IMR-90 (cell line): ENCODE data around the gene SESN2. TPM values are rescaled to one million over a fixed set of nuclear protein-coding genes. Genes with fewer than 3 reads are reported as not detected.

Experiments
- ATAC-seq: fragments of 200-7000 bp; cut with Tn5 transposase; 2 replicates; pipeline ENCODE4 v1.9.1; 2020; ENCODE audit warnings: low read depth, mild to moderate bottlenecking, moderate library complexity
- BruUV-seq: library from RNA; stranded (reverse); fragments of 400-500 nt; replicated peaks from 2 replicates; lab custom pipeline; 2021; lab: Mats Ljungman, UMichigan
- CTCF ChIA-PET: fragments of 300-600 bp; formaldehyde crosslinking; extraction: SDS; loops from one replicate; lab custom pipeline; 2021; ENCODE audit warnings: antibody characterized with exemption; lab: Yijun Ruan, JAX
- POLR2A ChIA-PET: fragments of 300-600 bp; sonication (Branson Sonifier 250); formaldehyde crosslinking; loops from one replicate; lab custom pipeline; 2022; ENCODE audit warnings: antibody characterized with exemption; ENCODE audit not compliant: unreplicated experiment; lab: Charles Lee
- DNase-seq: peaks from one replicate; pipeline ENCODE4 v3.0.0; 2013
- H2AFZ ChIP-seq: replicated peaks from 2 replicates; pipeline ENCODE3; 2013; ENCODE audit warnings: low read length, mild to moderate bottlenecking; ENCODE audit not compliant: poor library complexity
- H2AK5ac ChIP-seq: 2 replicates; pipeline ENCODE4 v1.6.1; 2013; ENCODE audit warnings: low read depth, low read length, inconsistent platforms
- H2AK9ac ChIP-seq: replicated peaks from 2 replicates; pipeline ENCODE3; 2013; ENCODE audit warnings: mild to moderate bottlenecking, low read depth, low read length, moderate library complexity; ENCODE audit not compliant: poor library complexity
- H2BK120ac ChIP-seq: 2 replicates; pipeline ENCODE4 v1.6.1; 2013; ENCODE audit warnings: low read depth, low read length, inconsistent platforms
- H2BK15ac ChIP-seq: 3 replicates; pipeline ENCODE4 v1.6.1; 2013; ENCODE audit warnings: low read depth, low read length, inconsistent platforms
- H2BK20ac ChIP-seq: 2 replicates; pipeline ENCODE4 v1.6.1; 2013; ENCODE audit warnings: low read depth, mild to moderate bottlenecking, inconsistent platforms, low read length, moderate library complexity
- H2BK5ac ChIP-seq: 2 replicates; pipeline ENCODE4 v1.6.1; 2013; ENCODE audit warnings: mild to moderate bottlenecking, low read depth, low read length, inconsistent platforms; ENCODE audit not compliant: poor library complexity, severe bottlenecking
- H3K14ac ChIP-seq: replicated peaks from 2 replicates; pipeline ENCODE4 v1.6.1; 2013; ENCODE audit warnings: low read depth, low read length, inconsistent platforms
- H3K18ac ChIP-seq: 2 replicates; pipeline ENCODE4 v1.6.1; 2013; ENCODE audit warnings: low read depth, low read length, control low read depth
- H3K23ac ChIP-seq: 2 replicates; pipeline ENCODE4 v1.6.1; 2013; ENCODE audit warnings: low read depth, low read length, inconsistent platforms
- H3K27ac ChIP-seq: 2 replicates; pipeline ENCODE4 v1.5.1; 2013; ENCODE audit warnings: mild to moderate bottlenecking, control low read depth, low read length; ENCODE audit not compliant: insufficient read depth
- H3K27me3 ChIP-seq: 2 replicates; pipeline ENCODE4 v1.6.1; 2013; ENCODE audit warnings: low read length; ENCODE audit not compliant: control insufficient read depth, insufficient read depth
- H3K36me3 ChIP-seq: 2 replicates; pipeline ENCODE4 v1.6.1; 2013; ENCODE audit warnings: low read length, mixed read lengths; ENCODE audit not compliant: control insufficient read depth, insufficient read depth
- H3K4ac ChIP-seq: 2 replicates; pipeline ENCODE4 v1.6.1; 2013; ENCODE audit warnings: low read depth, low read length, inconsistent platforms
- H3K4me1 ChIP-seq: 2 replicates; pipeline ENCODE4 v1.6.1; 2013; ENCODE audit warnings: low read length, mixed read lengths; ENCODE audit not compliant: control insufficient read depth, insufficient read depth
- H3K4me2 ChIP-seq: 2 replicates; pipeline ENCODE4 v1.6.1; 2013; ENCODE audit warnings: low read depth, mild to moderate bottlenecking, control low read depth, low read length, moderate library complexity
- H3K4me3 ChIP-seq: 2 replicates; pipeline ENCODE4 v1.5.1; 2013; ENCODE audit warnings: low read depth, mild to moderate bottlenecking, control low read depth, low read length, moderate library complexity; ENCODE audit not compliant: insufficient read depth
- H3K56ac ChIP-seq: 2 replicates; pipeline ENCODE4 v1.6.1; 2013; ENCODE audit warnings: low read length, inconsistent platforms; ENCODE audit not compliant: insufficient read depth; ENCODE audit errors: extremely low read depth
- H3K79me1 ChIP-seq, 2 experiments: 2 replicates each; pipeline ENCODE4 v1.6.1; 2013; ENCODE audit warnings: low read length in 2 of 2, inconsistent platforms in 1 of 2, low read depth in 1 of 2
- H3K9ac ChIP-seq: 2 replicates; pipeline ENCODE4 v1.6.1; 2013; ENCODE audit warnings: low read depth, low read length, control low read depth
- H3K9me1 ChIP-seq: 2 replicates; pipeline ENCODE4 v1.6.1; 2013; ENCODE audit warnings: low read length, inconsistent platforms; ENCODE audit not compliant: insufficient read depth
- H3K9me3 ChIP-seq: 2 replicates; pipeline ENCODE4 v1.6.1; 2013; ENCODE audit warnings: low read length; ENCODE audit not compliant: control insufficient read depth, insufficient read depth
- H4K20me1 ChIP-seq: 2 replicates; pipeline ENCODE4 v1.6.1; 2013; ENCODE audit warnings: low read length, inconsistent platforms; ENCODE audit not compliant: insufficient read depth
- H4K5ac ChIP-seq: 2 replicates; pipeline ENCODE4 v1.6.1; 2013; ENCODE audit warnings: mild to moderate bottlenecking, low read depth, low read length, control low read depth
- H4K8ac ChIP-seq, 2 experiments: 2 replicates each; pipeline ENCODE4 v1.6.1; 2013; ENCODE audit warnings: low read depth in 2 of 2, low read length in 2 of 2, control low read depth in 1 of 2, inconsistent platforms in 1 of 2
- H4K91ac ChIP-seq: 2 replicates; pipeline ENCODE4 v1.6.1; 2013; ENCODE audit warnings: low read depth, low read length, inconsistent platforms; ENCODE audit not compliant: insufficient read depth
- CEBPB ChIP-seq: IDR thresholded peaks from 2 replicates; pipeline ENCODE4 v1.6.1; 2012; ENCODE audit warnings: low read depth, low read length, improper control_type of control experiment
- RAD21 ChIP-seq: IDR thresholded peaks from 2 replicates; pipeline ENCODE4 v1.6.1; 2012; ENCODE audit warnings: low read length, improper control_type of control experiment
- WGBS, 2 experiments: methylation state at CpG; one replicate each; pipeline versions ENCODE4 v1.1.5 to v1.1.7; 2013; ENCODE audit warnings: missing lambda C conversion rate in 2 of 2; ENCODE audit not compliant: insufficient read length in 1 of 2; ENCODE audit errors: extremely low coverage in 2 of 2; 5-methylcytosine and 5-hydroxymethylcytosine counted together
- dilution Hi-C: fragments of 300-500 bp; cut with HindIII; formaldehyde crosslinking; loops from one replicate; pipeline ENCODE4 v1.14.3; 2018; ENCODE audit warnings: low sequenced_read_pairs; ENCODE audit not compliant: unreplicated experiment
- in situ Hi-C: fragments of 300-500 bp; cut with MboI; formaldehyde crosslinking; loops from 3 replicates; pipeline ENCODE4 v1.14.3; 2019; ENCODE audit warnings: low sequenced_read_pairs, inconsistent platforms, mixed read lengths
- intact Hi-C: fragments of 100-400 bp; cut with micrococcal nuclease; formaldehyde crosslinking; loops from 2 replicates; pipeline ENCODE4 v1.10.0; 2022
- polyA plus RNA-seq, 3 experiments: library from polyadenylated mRNA; depleted of rRNA; stranded (reverse); fragments of >200 nt; gene quantifications; 2 replicates each; pipeline ENCODE4 v1.2.3, GENCODE V29; 2012; ENCODE audit warnings: low replicate concordance in 1 of 3
- total RNA-seq: library from RNA; depleted of rRNA; stranded (reverse); fragments of >200 nt; gene quantifications from 2 replicates; pipeline ENCODE4 v1.2.3, GENCODE V29; 2012
- TF ChIP-seq, protein P1 (sequence below): fragments of 150-350 bp; IDR thresholded peaks from 2 replicates; pipeline ENCODE4 v1.6.1; 2017; ENCODE audit warnings: mild to moderate bottlenecking, antibody characterized with exemption, low read length, low read depth

The SESN2 gene
- total and polyA plus RNA-seq, 2 of the 4 experiments (the other 2 are of a cell fraction) = 10.2 to 20.9 TPM

DNA sequence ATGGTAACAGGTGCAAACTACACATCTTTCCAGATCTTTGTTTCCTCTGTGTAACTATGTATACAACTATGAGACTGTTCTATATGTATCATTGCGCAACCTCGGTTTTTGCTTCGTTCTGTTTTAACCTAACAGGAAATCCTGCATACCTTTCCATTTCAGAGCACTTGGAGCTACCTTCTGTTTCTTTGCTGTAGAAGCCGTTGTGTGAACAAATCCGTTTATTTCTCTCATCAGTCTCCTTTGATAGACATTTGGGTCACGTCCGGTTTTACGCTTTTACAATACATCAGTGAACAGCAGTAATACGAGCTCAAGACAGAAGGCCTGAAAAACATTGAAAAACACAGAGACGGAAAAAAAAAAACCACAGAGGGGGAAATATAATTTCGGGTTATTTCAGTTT, 12.9 kb upstream of the SESN2 start:
- H4K91ac ChIP-seq = no peak overlapping the region
- no peak overlapping the region for H2AK9ac ChIP-seq
- H3K18ac ChIP-seq = peak overlapping the region; percentile 4
- H3K9me3 ChIP-seq = no peaks in the 10 kb centered on the region
- H4K5ac ChIP-seq = peak overlapping the region; percentile 6; the same call in 1 of the 2 replicates
- no peaks in the 10 kb centered on the region for H3K27me3 ChIP-seq
- peak overlapping the region; percentile 0 for H2AFZ ChIP-seq
- POLR2A ChIA-PET = interaction anchor here (0.6 to 1.2 kb wide), 2 partner anchors 11 to 14 kb away, joined by 6 to 10 read pairs; partner anchors contain the start of gene ATP5IF1
- peak overlapping the region; percentile 45 for H3K9ac ChIP-seq
- H3K4me2 ChIP-seq = peak overlapping the region; percentile 91
- no peaks in the 10 kb centered on the region for H3K36me3 ChIP-seq
- H2AK5ac ChIP-seq = no peak overlapping the region
- DNase-seq (peak; percentile 47), ATAC-seq (no peak)
- peak overlapping the region; percentile 63 for H3K4me3 ChIP-seq
- in situ Hi-C loops = no loop called here
- peak overlapping the region; percentile 70; the same call in 1 of the 2 replicates for H3K14ac ChIP-seq
- H3K23ac ChIP-seq = peak overlapping the region; percentile 14; the same call in 1 of the 2 replicates
- H3K79me1 ChIP-seq = peaks cover 0 to 18% of the 10 kb centered on the region in 2 experiments; a peak in 2 of 4 replicates
- H3K27ac ChIP-seq = peak overlapping the region; percentile 58; the same call in 1 of the 2 replicates
- TF ChIP-seq RAD21 = no peak
- TF ChIP-seq, protein P1, sequence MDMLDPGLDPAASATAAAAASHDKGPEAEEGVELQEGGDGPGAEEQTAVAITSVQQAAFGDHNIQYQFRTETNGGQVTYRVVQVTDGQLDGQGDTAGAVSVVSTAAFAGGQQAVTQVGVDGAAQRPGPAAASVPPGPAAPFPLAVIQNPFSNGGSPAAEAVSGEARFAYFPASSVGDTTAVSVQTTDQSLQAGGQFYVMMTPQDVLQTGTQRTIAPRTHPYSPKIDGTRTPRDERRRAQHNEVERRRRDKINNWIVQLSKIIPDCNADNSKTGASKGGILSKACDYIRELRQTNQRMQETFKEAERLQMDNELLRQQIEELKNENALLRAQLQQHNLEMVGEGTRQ = no peak
- peak; percentile 100 for TF ChIP-seq CEBPB
- peak overlapping the region; percentile 9 to 52; a peak in 3 of 4 replicates for H4K8ac ChIP-seq
- H4K20me1 ChIP-seq = no peaks in the 10 kb centered on the region
- H3K4me1 ChIP-seq = peaks cover 14% of the 10 kb centered on the region
- dilution Hi-C loops = no loop called here
- H3K4ac ChIP-seq = no peak overlapping the region
- H3K56ac ChIP-seq = peak overlapping the region; percentile 11; the same call in 1 of the 2 replicates
- intact Hi-C loops = no loop called here
- CTCF ChIA-PET = no interaction called here
- H2BK120ac ChIP-seq = no peak overlapping the region
- H2BK15ac ChIP-seq = no peak overlapping the region
- TSS peak; percentile 84 for BruUV-seq
- peak overlapping the region; percentile 41 for H2BK5ac ChIP-seq
- H2BK20ac ChIP-seq = no peak overlapping the region
- 0% methylated on average over 1 of the region's 11 CpGs; no CpG with 5 or more reads in 1 of the 2 experiments for WGBS, 2 experiments
- H3K9me1 ChIP-seq = no peaks in the 10 kb centered on the region; the same call in none of the 2 replicates
